H1 (cell line): ENCODE measurements around the gene PDK1. TPM values are rescaled to one million over a fixed set of nuclear protein-coding genes. Genes with fewer than 3 reads are reported as not detected.

Experiments
- CTCF ChIA-PET: fragments of 300-600 bp; sonication (Branson Sonifier 250); formaldehyde crosslinking; loops from one replicate; lab custom pipeline; 2021; ENCODE audit not compliant: partially characterized antibody; lab: Charles Lee
- POLR2A ChIA-PET: fragments of 300-600 bp; sonication (Branson Sonifier 250); formaldehyde crosslinking; loops from one replicate; lab custom pipeline; 2021; ENCODE audit warnings: inconsistent platforms; ENCODE audit not compliant: partially characterized antibody; lab: Charles Lee
- DNase-seq, 2 experiments: peaks; one replicate each; pipeline versions ENCODE4 v3.0.0 to v3.0.0-alpha.2; 2010 to 2022; ENCODE audit warnings: low spot score in 2 of 2, low read depth in 1 of 2, mixed read lengths in 1 of 2
- FAIRE-seq: peaks from 2 replicates; lab custom pipeline; 2011; peaks lifted over from hg19 to GRCh38; lab: Jason Lieb, UNC
- H2AFZ ChIP-seq: 2 replicates; pipeline ENCODE4 v1.8.1; 2012; ENCODE audit warnings: low read length, inconsistent platforms
- H2AK5ac ChIP-seq: 2 replicates; pipeline ENCODE4 v1.6.1; 2013; ENCODE audit warnings: low read depth, low read length
- H2BK120ac ChIP-seq: replicated peaks from 2 replicates; pipeline ENCODE3; 2013; ENCODE audit warnings: low read depth, low read length, inconsistent platforms
- H2BK12ac ChIP-seq: 2 replicates; pipeline ENCODE4 v1.6.1; 2013; ENCODE audit warnings: low read depth, low read length
- H2BK15ac ChIP-seq: 2 replicates; pipeline ENCODE4 v1.6.1; 2013; ENCODE audit warnings: low read length
- H2BK20ac ChIP-seq: 2 replicates; pipeline ENCODE4 v1.6.1; 2013; ENCODE audit warnings: low read length
- H2BK5ac ChIP-seq: 2 replicates; pipeline ENCODE4 v1.6.1; 2013; ENCODE audit warnings: low read depth, low read length
- H3K14ac ChIP-seq: 2 replicates; pipeline ENCODE4 v1.6.1; 2013; ENCODE audit warnings: inconsistent platforms; ENCODE audit not compliant: insufficient read length
- H3K18ac ChIP-seq: 2 replicates; pipeline ENCODE4 v1.6.1; 2013; ENCODE audit warnings: low read length; ENCODE audit errors: extremely low read depth
- H3K23ac ChIP-seq: 2 replicates; pipeline ENCODE4 v1.6.1; 2013; ENCODE audit warnings: inconsistent platforms; ENCODE audit not compliant: insufficient read length
- H3K23me2 ChIP-seq: 2 replicates; pipeline ENCODE4 v1.6.1; 2013; ENCODE audit warnings: low read depth, low read length
- H3K27ac ChIP-seq: 2 replicates; pipeline ENCODE4 v1.6.1; 2011; ENCODE audit warnings: low read depth, low read length, inconsistent platforms
- H3K27me3 ChIP-seq, 4 experiments: replicated peaks in 1 of 4; 1 replicate in 1 of 4; 2 replicates in 3 of 4; pipeline versions ENCODE4 v1.6.1 to v1.8.1; 2011 to 2013; ENCODE audit warnings: low read length in 3 of 4, mild to moderate bottlenecking in 3 of 4, inconsistent platforms in 2 of 4, mixed read lengths in 2 of 4, moderate library complexity in 1 of 4; ENCODE audit not compliant: control insufficient read depth in 3 of 4, insufficient read depth in 3 of 4; ENCODE audit errors: extremely low read depth in 1 of 4
- H3K36me3 ChIP-seq, 4 experiments: 2 replicates each; pipeline versions ENCODE4 v1.6.1 to v1.8.1; 2011 to 2013; ENCODE audit warnings: mild to moderate bottlenecking in 4 of 4, low read length in 3 of 4, moderate library complexity in 2 of 4, control low read depth in 1 of 4, inconsistent platforms in 1 of 4; ENCODE audit not compliant: insufficient read depth in 4 of 4, control insufficient read depth in 2 of 4
- H3K4ac ChIP-seq: replicated peaks from 2 replicates; pipeline ENCODE3; 2013; ENCODE audit warnings: low read length, low read depth, mixed read lengths, inconsistent platforms; ENCODE audit not compliant: insufficient read length
- H3K4me1 ChIP-seq, 4 experiments: replicated peaks in 1 of 4; 1 replicate in 1 of 4; 2 replicates in 3 of 4; pipeline versions ENCODE4 v1.6.1 to v1.8.1; 2011 to 2013; ENCODE audit warnings: low read length in 3 of 4, inconsistent platforms in 2 of 4, mixed read lengths in 1 of 4; ENCODE audit not compliant: insufficient read depth in 4 of 4, control insufficient read depth in 3 of 4
- H3K4me2 ChIP-seq, 2 experiments: 2 replicates each; pipeline versions ENCODE4 v1.6.1 to v1.8.1; 2011 to 2013; ENCODE audit warnings: low read depth in 2 of 2, low read length in 2 of 2, control low read depth in 1 of 2, inconsistent platforms in 1 of 2, mild to moderate bottlenecking in 1 of 2; ENCODE audit not compliant: insufficient read depth in 1 of 2
- H3K4me3 ChIP-seq, 4 experiments: fragments of 200-600, 300-600 bp in 1 of 4; sonication (generic), shearing (Covaris generic), sonication (Bioruptor Twin) in 1 of 4; 2 replicates each; pipeline versions ENCODE4 v1.5.1 to v1.8.1; 2011 to 2016; ENCODE audit warnings: low read length in 4 of 4, low read depth in 3 of 4, control low read depth in 2 of 4, inconsistent platforms in 2 of 4, mild to moderate bottlenecking in 2 of 4, mixed read lengths in 1 of 4, moderate library complexity in 1 of 4; ENCODE audit not compliant: insufficient read depth in 2 of 4; ENCODE audit errors: extremely low read depth in 1 of 4
- H3K56ac ChIP-seq: replicated peaks from 2 replicates; pipeline ENCODE3; 2013; ENCODE audit warnings: low read depth, mild to moderate bottlenecking, mixed read lengths, low read length, inconsistent platforms; ENCODE audit not compliant: insufficient read length
- H3K79me1 ChIP-seq: 2 replicates; pipeline ENCODE4 v1.6.1; 2013; ENCODE audit warnings: low read depth, low read length, control low read depth
- H3K79me2 ChIP-seq, 2 experiments: 2 replicates each; pipeline versions ENCODE4 v1.6.1 to v1.8.1; 2012 to 2013; ENCODE audit warnings: low read length in 2 of 2, mild to moderate bottlenecking in 2 of 2, inconsistent platforms in 1 of 2; ENCODE audit not compliant: insufficient read depth in 2 of 2, control insufficient read depth in 1 of 2
- H3K9ac ChIP-seq, 4 experiments: replicated peaks in 1 of 4; 1 replicate in 1 of 4; 2 replicates in 3 of 4; pipeline versions ENCODE4 v1.6.1 to v1.8.1; 2011 to 2013; ENCODE audit warnings: low read depth in 3 of 4, low read length in 3 of 4, control low read depth in 2 of 4, mild to moderate bottlenecking in 2 of 4, moderate library complexity in 2 of 4, inconsistent platforms in 1 of 4; ENCODE audit errors: extremely low read depth in 1 of 4
- H3K9me3 ChIP-seq, 2 experiments: 2 replicates each; pipeline versions ENCODE4 v1.6.1 to v1.8.1; 2012 to 2013; ENCODE audit warnings: mild to moderate bottlenecking in 2 of 2, moderate library complexity in 2 of 2, control low read depth in 1 of 2, inconsistent platforms in 1 of 2, low read depth in 1 of 2, low read length in 1 of 2, mixed read lengths in 1 of 2; ENCODE audit not compliant: insufficient read depth in 2 of 2
- H4K20me1 ChIP-seq, 2 experiments: replicated peaks in 1 of 2; 2 replicates each; pipeline versions ENCODE3 to v1.8.1; 2011 to 2013; ENCODE audit warnings: inconsistent platforms in 2 of 2, low read length in 2 of 2, mild to moderate bottlenecking in 1 of 2; ENCODE audit not compliant: insufficient read depth in 2 of 2, control insufficient read depth in 1 of 2
- H4K5ac ChIP-seq: 2 replicates; pipeline ENCODE4 v1.6.1; 2013; ENCODE audit warnings: low read length, low read depth, mixed read lengths, inconsistent platforms; ENCODE audit not compliant: insufficient read length
- H4K8ac ChIP-seq: 2 replicates; pipeline ENCODE4 v1.8.0; 2013; ENCODE audit warnings: mild to moderate bottlenecking, moderate library complexity, low read length, inconsistent platforms; ENCODE audit not compliant: insufficient read depth; ENCODE audit errors: extremely low read depth
- H4K91ac ChIP-seq: replicated peaks from 2 replicates; pipeline ENCODE3; 2013; ENCODE audit warnings: low read length, mixed read lengths, inconsistent platforms; ENCODE audit not compliant: insufficient read length
- BACH1 ChIP-seq: IDR thresholded peaks from 2 replicates; pipeline ENCODE4 v1.6.1; 2012; ENCODE audit warnings: low read length, improper control_type of control experiment
- EP300 ChIP-seq, 2 experiments: IDR thresholded peaks; 1 replicate in 1 of 2; 2 replicates in 1 of 2; pipeline ENCODE4 v1.6.1; 2011 to 2012; ENCODE audit warnings: low read depth in 2 of 2, low read length in 2 of 2, mild to moderate bottlenecking in 2 of 2, borderline replicate concordance in 1 of 2, inconsistent platforms in 1 of 2, moderate library complexity in 1 of 2
- GABPA ChIP-seq: IDR thresholded peaks from 2 replicates; pipeline ENCODE4 v1.6.1; 2011; ENCODE audit warnings: mild to moderate bottlenecking, low read length, moderate library complexity, borderline replicate concordance; ENCODE audit not compliant: insufficient read depth
- KDM1A ChIP-seq: fragments of 200-600, 300-600 bp; sonication (generic); IDR thresholded peaks from 2 replicates; pipeline ENCODE4 v1.7.1; 2016; ENCODE audit warnings: mild to moderate bottlenecking, low read length, borderline replicate concordance
- KDM5A ChIP-seq: fragments of 200-600 bp; IDR thresholded peaks from 2 replicates; pipeline ENCODE4 v1.7.1; 2012; ENCODE audit warnings: mild to moderate bottlenecking, low read length, inconsistent platforms, mixed read lengths
- NANOG ChIP-seq: IDR thresholded peaks from 2 replicates; pipeline ENCODE4 v1.6.1; 2011; ENCODE audit warnings: low read length, low read depth, mild to moderate bottlenecking, inconsistent platforms; ENCODE audit not compliant: insufficient read depth, poor library complexity, severe bottlenecking
- RAD21 ChIP-seq, 2 experiments: IDR thresholded peaks in 1 of 2; conservative IDR thresholded peaks in 1 of 2; 2 replicates each; pipeline ENCODE4 v1.6.1; 2011; ENCODE audit warnings: low read depth in 2 of 2, low read length in 2 of 2, improper control_type of control experiment in 1 of 2, inconsistent platforms in 1 of 2, mild to moderate bottlenecking in 1 of 2, moderate library complexity in 1 of 2
- RXRA ChIP-seq: IDR thresholded peaks from 2 replicates; pipeline ENCODE4 v1.6.1; 2011; ENCODE audit warnings: low read depth, mild to moderate bottlenecking, low read length, moderate library complexity; ENCODE audit not compliant: insufficient read depth
- SAP30 ChIP-seq: fragments of 300-600 bp; sonication (generic); IDR thresholded peaks from 2 replicates; pipeline ENCODE4 v1.7.1; 2012; ENCODE audit warnings: low read length, moderate library complexity, mild to moderate bottlenecking, inconsistent platforms; ENCODE audit not compliant: insufficient read depth, insufficient replicate concordance
- SP2 ChIP-seq: IDR thresholded peaks from 2 replicates; pipeline ENCODE4 v1.6.1; 2012; ENCODE audit warnings: mild to moderate bottlenecking, low read length, inconsistent platforms
- SP4 ChIP-seq: IDR thresholded peaks from 2 replicates; pipeline ENCODE4 v1.6.1; 2012; ENCODE audit warnings: low read length, inconsistent platforms
- TAF1 ChIP-seq: IDR thresholded peaks from 2 replicates; pipeline ENCODE4 v1.6.1; 2011; ENCODE audit warnings: mild to moderate bottlenecking, low read depth, low read length
- WGBS, 2 experiments: shearing (Covaris generic) in 1 of 2; methylation state at CpG; one replicate each; pipeline versions ENCODE4 v1.1.6 to v1.1.7; 2013 to 2015; ENCODE audit warnings: low lambda C conversion rate in 2 of 2, mixed read lengths in 2 of 2, inconsistent platforms in 1 of 2, low coverage in 1 of 2, missing lambda C conversion rate in 1 of 2; ENCODE audit not compliant: insufficient replicate concordance in 2 of 2, insufficient coverage in 1 of 2, insufficient read length in 1 of 2; ENCODE audit errors: extremely low coverage in 1 of 2, missing lambda C conversion rate in 1 of 2; 5-methylcytosine and 5-hydroxymethylcytosine counted together
- polyA plus RNA-seq, 7 experiments: library from polyadenylated mRNA; depleted of rRNA in 3 of 7; stranded (reverse) in 5 of 7; unstranded in 2 of 7; fragments of >200 nt in 5 of 7; fragments of 200-250 nt in 2 of 7; gene quantifications; 1 replicate in 5 of 7; 2 replicates in 1 of 7; 4 replicates in 1 of 7; pipeline versions ENCODE4 v1.2.1 to v1.2.3, GENCODE V29; 2011 to 2013; ENCODE audit warnings: missing spikeins in 2 of 7, mixed read lengths in 2 of 7
- total RNA-seq: library from RNA; stranded (reverse); fragmentation: NEBNext Ultra II Directional; extraction: Animal tissue kit (Norgen Biotek cat#: 25700); gene quantifications from 2 replicates; pipeline ENCODE4 v1.2.1, GENCODE V29; 2021

The PDK1 gene
- total and polyA plus RNA-seq, 2 of the 8 experiments (the other 6 are each of a cell fraction or from before 2014, with no cell fraction given): 18.2 to 21.9 TPM

DNA sequence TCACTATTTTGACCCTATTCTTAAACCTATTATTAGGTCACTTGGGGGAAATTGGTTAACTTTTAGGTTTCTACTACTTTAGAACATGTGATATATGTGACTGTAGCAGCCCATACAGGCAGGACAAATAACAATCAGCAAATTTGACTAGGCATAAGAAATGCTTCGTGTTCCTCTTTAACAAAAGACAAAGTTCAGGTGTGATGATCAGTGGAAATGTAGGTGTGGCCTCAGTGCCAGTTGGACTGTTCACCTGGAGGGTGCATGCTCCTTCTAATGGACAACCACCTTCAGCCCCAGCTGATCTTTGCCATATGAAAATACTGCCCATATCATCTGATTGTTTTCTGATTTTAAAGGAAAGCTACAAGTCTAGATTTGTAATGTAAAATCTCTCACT is 6.4 kb downstream of the PDK1 start:
- H3K4me2 ChIP-seq: no peak overlapping the region
- ChIA-PET CTCF (interaction anchor here (0.5 to 1.5 kb wide), 4 partner anchors 96 to 776 kb away, joined by 3 read pairs; no protein-coding TSS in a partner anchor), POLR2A (interaction anchor here (0.8 to 1.6 kb wide), 2 partner anchors 11 to 29 kb away, joined by 3 to 4 read pairs; no protein-coding TSS in a partner anchor)
- peaks cover 0 to 3% (median under 1%) of the 10 kb centered on the region in 4 experiments; a peak in 2 of 7 replicates for H3K4me1 ChIP-seq
- peaks cover 2 to 40% (median 19%) of the 10 kb centered on the region in 4 experiments; a peak in 6 of 8 replicates for H3K36me3 ChIP-seq
- H4K20me1 ChIP-seq: peaks cover 0 to 2% of the 10 kb centered on the region in 2 experiments
- H3K4me3 ChIP-seq: no peak overlapping the region
- H3K56ac ChIP-seq: no peak overlapping the region
- no peak overlapping the region for H2BK15ac ChIP-seq
- no peak overlapping the region for H3K27ac ChIP-seq
- no peaks in the 10 kb centered on the region; the same call in 1 of the 2 replicates for H3K23me2 ChIP-seq
- no peak overlapping the region for H2BK5ac ChIP-seq
- H4K8ac ChIP-seq: no peak overlapping the region
- no peak overlapping the region for H3K14ac ChIP-seq
- H2BK120ac ChIP-seq: no peak overlapping the region
- H3K79me1 ChIP-seq: peaks cover 3% of the 10 kb centered on the region; the same call in 1 of the 2 replicates
- no peak overlapping the region for H2BK12ac ChIP-seq
- peaks cover 0 to 1% (median 0%) of the 10 kb centered on the region in 4 experiments; a peak in 1 of 7 replicates for H3K27me3 ChIP-seq
- no peak overlapping the region for H4K91ac ChIP-seq
- no peak overlapping the region for H3K23ac ChIP-seq
- H3K9ac ChIP-seq: no peak overlapping the region
- H2BK20ac ChIP-seq: no peak overlapping the region
- H2AFZ ChIP-seq: no peak overlapping the region
- peak overlapping the region; percentile 44 for H3K4ac ChIP-seq
- 78% methylated on average over 1 of the region's 1 CpG; no CpG with 5 or more reads in 1 of the 2 experiments for WGBS, 2 experiments
- H3K79me2 ChIP-seq: peaks cover 3 to 55% of the 10 kb centered on the region in 2 experiments; a peak in 2 of 4 replicates
- FAIRE-seq (no peak), DNase-seq (no peak)
- H4K5ac ChIP-seq: no peak overlapping the region
- H3K9me3 ChIP-seq: no peaks in the 10 kb centered on the region
- no peak overlapping the region for H3K18ac ChIP-seq
- H2AK5ac ChIP-seq: no peak overlapping the region
- TF ChIP-seq TAF1 (no peak), BACH1 (no peak), RAD21 (IDR thresholded peaks at IDR 0.05 in 1 of 2, conservative IDR thresholded peaks at IDR 0.05 in 1 of 2; ENCODE audit: low read depth in 2 of 2, low read length in 2 of 2) (no peak), SP4 (no peak), NANOG (no peak), EP300 (IDR thresholded peaks at IDR 0.05; ENCODE audit: borderline replicate concordance in 1 of 2, low read depth in 2 of 2, low read length in 2 of 2) (no peak), RXRA (no peak), GABPA (no peak), KDM5A (no peak), SAP30 (no peak), SP2 (no peak), KDM1A (no peak)
